Left lobe of liver (tissue), 2 donors: ENCODE measurements around the gene IFT80. TPM values are rescaled to one million over a fixed set of nuclear protein-coding genes. Genes with fewer than 3 reads are reported as not detected.
"Not testable (repeated sequence)": the region's sequence is repeated elsewhere in the genome, so short reads cannot be mapped to it uniquely, and the experiment has no call there.

ENCODE experiments used
- ATAC-seq: fragments of 200-7000 bp; cut with Tn5 transposase; one replicate; pipeline ENCODE4 v1.9.1; 2020; ENCODE audit warnings: mild to moderate bottlenecking, moderate library complexity
- DNase-seq: peaks from one replicate; pipeline ENCODE4 v3.0.0-alpha.2; 2020; ENCODE audit warnings: low spot score
- total RNA-seq: library from RNA; stranded (reverse); gene quantifications from one replicate; pipeline ENCODE4 v1.2.1, GENCODE V29; 2021
- donor health status: DM: no; HTN: no; CAD: no; lungs with moderate emphysema.
- donor health status: DM: no; HTN: yes; CAD: no.

The IFT80 gene
- total RNA-seq, 1 donor from 2014 or later, result 6.3 TPM

GRCh38 chr3:160286231-160286630, 112.8 kb downstream of the IFT80 start:
- ATAC-seq, result no peak
- no peak for DNase-seq

DNA sequence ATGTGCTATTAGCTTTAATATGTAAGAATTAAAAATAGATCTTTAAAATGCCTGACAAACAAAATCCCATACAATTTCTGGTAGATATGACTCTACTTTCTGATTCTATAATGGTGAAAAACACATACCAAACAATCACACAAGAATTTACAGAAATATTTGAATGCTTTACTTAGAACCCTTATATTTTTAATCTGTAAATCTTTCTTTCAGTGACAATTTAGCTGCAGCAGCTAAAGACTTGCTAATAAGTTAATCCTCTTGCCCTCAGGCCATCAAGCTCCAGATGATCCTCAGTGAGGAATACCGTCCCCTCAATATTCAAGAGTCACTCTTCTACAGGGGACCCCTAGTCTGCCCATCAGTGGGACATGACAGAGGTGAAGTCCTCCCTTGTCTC, 118.2 kb downstream of the IFT80 start:
- ATAC-seq, result no peak

DNA sequence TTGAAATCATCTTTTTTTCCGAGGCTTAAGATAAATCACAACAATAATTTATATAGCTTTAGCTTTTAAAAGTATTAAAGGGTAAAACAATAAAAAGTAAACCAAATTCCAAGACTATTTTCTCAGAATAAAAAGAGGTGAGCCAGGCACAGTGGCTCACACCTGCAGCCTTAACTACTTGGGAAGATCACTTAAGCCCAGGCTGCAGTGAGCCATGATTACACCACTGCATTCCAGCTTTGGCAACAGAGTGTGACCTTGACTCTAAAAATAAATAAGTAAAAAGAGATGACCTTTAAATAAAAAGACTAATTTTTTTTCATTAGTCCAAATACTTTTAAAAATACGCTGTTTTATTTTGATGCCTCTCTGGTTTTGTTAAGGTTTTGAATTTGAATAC, 119.4 kb downstream of the IFT80 start:
- ATAC-seq, result no peak

More for the DNA sequence above, 118.2 kb downstream of the IFT80 start:
- DNase-seq, result no peak

DNA sequence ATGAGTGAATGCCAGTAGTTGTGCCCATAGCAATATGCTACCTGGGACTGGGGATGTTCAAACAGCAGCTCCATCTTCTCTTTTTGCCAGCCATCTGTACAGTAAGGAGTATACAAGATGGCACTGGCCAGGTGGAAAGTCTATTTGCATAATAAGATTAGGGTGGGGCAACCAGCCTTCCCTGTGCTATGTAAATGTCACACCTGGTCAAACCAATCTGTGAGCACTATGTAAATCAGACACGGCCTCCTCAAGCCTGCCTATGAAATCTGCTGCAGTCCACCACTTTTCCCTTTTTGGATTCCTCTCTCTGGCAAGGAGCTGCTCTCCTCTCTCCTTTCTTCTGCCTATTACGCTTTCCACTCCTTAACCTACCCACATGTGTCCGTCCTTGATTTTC, 120.8 kb downstream of the IFT80 start:
- DNase-seq (no peak), ATAC-seq (no peak)

More for the DNA sequence above, 119.4 kb downstream of the IFT80 start:
- no peak for DNase-seq

DNA sequence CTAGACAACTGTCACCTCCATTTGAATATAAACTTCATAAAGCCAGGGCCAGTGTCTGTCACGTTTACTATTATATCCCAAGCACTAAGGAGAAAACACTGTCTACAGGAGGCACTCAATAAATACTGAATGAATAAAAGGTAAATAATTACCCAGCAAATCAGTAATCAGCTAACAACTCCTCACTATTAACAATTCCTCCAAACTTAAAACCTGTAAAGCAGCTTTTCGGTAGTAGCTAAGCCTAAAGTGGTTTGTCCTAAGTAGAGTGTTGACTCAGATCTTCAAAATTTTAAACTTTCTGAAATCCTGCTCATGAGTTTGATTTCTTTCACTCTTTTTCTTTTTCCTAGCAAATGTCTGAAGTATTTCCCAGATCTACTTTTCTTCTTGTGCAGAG, 133.9 kb downstream of the IFT80 start:
- ATAC-seq (no peak), DNase-seq (no peak)

DNA sequence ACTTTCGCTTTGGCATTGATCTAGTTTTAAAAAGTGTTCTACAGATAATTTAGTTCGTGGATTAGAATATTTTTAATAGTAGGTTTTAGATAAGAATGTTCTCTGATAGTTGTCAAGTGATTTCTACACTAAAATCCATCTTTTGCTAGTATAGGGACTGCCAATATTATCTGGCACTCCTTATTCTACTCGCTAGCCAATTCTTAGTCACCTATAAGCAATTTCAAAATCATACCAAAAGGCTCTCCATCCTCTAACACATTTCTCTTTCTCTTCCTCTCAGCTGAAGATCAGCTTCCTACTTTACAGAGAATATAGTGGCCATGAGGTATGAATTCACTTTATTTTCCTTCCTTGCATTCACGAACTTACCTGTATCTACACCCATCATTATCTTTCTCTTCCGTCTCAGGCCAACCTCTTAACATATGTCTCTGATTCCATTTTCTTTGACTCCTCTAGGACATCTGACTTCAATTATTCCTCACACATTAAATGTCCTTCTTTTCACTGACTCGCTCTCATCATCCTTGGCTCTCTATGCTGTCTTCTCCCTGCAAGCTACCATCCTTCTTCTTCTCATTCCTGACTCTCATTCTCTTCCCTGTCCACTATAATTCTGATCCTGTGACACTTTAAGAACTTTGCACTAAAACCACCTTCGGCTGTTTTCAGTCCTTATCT, 138.3 kb downstream of the IFT80 start:
- peak; percentile 47 for ATAC-seq
- no peak for DNase-seq

DNA sequence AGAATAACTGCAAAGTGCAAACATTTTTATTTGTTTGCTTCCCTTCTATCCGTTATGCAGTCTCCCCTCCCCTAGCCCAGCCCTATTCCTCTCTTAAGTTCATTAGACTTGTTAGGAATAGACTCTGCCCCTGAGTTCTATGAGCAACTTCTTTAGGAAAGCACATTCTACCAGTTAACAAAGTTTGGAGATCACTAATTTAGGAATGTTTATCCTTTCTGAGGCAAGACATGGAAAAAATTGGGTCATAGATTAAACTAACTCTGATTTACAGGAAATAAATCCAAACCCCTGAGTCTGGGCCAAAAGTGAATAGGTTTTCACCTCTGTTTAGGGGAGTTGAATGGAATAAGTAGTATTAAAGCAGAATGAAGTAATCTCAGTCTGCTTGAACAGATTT, 139.4 kb downstream of the IFT80 start:
- ATAC-seq, result peak; percentile 88
- no peak for DNase-seq

GRCh38 chr3:160257606-160258005, 141.4 kb downstream of the IFT80 start:
- DNase-seq (no peak), ATAC-seq (peak; percentile 51)

DNA sequence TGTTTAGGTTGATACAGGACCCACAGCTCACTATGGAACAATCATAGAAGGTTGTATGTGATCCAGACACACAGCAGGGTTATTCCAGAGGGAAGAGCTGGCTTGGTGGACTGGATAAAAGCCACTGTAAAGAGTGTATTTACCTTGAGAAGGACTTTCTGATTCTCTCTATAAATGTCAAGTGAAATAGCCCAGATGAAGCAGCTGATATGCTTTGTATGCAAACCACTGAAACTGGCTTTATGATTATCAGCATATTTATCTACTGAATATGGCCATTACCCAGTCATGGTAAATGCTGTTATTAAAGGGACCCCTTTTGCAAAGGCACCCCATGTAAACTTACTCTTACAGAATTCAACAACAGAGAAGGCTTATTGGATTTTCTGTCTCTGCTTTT, 145.7 kb downstream of the IFT80 start:
- DNase-seq, result no peak
- ATAC-seq, result no peak

DNA sequence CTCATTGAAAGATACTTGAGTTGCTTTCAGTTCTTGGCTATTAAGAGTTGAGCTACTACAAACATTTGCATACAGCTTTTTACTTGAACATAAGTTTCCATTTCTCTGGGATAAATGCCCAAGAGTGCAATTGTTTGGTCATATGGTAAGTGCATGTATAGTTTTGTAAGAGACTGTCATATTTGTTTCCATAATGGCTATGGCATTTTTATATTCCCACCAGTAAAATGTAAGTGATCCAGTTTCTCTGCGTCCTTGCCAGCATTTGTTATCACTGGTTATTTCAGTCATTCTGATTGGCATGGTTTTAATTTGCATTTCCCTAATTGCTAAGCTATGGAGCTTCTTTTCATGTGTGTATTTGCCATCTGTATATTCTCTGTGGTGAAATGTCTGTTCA, 151.3 kb downstream of the IFT80 start:
- DNase-seq, result no peak
- no peak for ATAC-seq

- DNase-seq (no peak), ATAC-seq (no peak)
Measured at GRCh38 chr3:160245261-160245800, 153.7 kb downstream of the IFT80 start.

GRCh38 chr3:160240719-160241118, 158.3 kb downstream of the IFT80 start:
- ATAC-seq, DNase-seq: not testable (repeated sequence)

GRCh38 chr3:160232014-160232413, 167.0 kb downstream of the IFT80 start:
- ATAC-seq, result no peak
- DNase-seq, result no peak

- ATAC-seq (no peak), DNase-seq (no peak)
Measured at GRCh38 chr3:160227419-160227818, 171.6 kb downstream of the IFT80 start.

DNA sequence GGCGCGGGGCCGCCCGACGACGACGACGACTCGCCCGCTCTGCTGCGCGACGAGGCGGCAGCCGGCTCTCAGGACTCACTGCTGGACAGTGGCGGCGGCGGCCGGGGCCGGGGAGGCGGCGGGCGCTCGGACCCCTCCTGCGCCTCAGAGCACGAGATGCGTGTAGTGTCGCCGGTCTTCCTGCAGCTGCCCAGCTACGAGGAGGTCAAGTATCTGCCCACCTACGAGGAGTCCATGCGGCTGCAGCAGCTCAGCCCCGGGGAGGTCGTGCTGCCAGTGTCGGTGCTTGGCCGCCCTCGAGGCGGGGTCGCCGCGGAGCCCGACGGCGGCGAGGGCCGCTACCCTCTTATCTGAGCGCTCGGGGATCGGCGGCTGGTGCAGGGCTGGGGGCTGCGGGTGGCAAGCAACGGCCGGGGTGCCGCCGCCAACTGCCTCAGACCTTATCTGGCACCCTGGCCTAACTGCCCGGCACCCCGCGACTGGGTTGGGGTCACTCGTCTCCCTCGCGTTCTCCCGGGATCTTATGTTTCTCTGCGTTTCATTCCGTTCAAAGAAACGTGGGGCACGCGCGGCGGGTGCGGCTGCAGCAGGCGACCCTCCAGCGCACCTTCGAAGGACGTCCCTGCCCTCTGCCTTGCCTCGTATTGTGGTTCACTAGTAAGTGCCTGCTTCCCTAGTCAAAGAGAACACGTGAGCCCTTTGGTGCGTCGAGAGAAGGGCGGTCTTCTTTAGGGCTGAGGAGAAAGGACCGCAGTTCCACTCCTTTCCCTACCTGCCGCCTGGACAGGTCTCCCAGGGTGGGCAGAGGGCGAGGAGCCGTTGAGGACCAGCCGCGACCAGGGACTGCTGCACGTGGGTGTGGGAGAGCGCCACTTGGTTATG, 172.8 kb downstream of the IFT80 start:
- DNase-seq (no peak), ATAC-seq (peak; percentile 37)

DNA sequence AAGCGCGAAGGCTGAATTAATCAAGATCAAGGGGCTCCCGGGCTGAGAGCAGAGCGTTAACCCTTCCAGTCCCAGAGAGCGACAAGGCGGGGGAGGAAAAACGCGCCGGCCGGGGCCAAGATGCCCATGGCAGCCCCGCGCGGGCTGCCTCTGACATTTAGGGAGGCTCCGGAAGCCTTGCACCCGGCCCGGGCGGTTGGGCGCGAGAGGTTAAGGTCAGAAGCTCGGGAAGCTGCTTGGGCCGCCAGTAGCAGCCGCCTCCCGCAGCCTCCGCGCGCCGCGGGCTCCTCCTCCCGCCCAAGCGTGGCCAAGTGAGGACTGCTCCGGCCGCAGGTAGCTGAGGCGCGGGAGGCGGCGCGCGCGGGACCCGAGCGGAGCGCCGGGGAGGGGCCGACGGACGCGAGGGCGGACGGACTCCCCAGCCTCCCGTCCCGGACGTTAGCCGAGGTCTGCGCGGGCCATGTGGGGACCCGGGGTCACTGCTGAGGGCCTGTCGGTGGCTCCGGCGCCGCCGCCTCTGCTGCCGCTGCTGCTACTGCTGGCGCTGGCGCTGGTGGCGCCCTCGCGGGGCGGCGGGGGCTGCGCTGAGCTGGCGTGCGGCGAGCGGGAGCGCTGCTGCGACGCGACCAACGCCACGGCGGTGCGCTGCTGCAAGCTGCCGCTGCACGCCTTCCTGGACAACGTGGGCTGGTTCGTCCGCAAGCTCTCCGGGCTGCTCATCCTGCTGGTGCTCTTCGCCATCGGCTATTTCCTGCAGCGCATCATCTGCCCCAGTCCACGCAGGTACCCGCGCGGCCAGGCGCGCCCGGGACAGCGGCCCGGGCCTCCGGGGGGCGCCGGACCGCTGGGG, 173.6 kb downstream of the IFT80 start, which contains the start of gene C3orf80:
C3orf80 (plus strand) TSS at position 247 of the 850 bp plus-strand sequence; CDS start at position 461, 214 bp downstream.
- DNase-seq, result peak; percentile 60
- peak; percentile 91 for ATAC-seq

DNA sequence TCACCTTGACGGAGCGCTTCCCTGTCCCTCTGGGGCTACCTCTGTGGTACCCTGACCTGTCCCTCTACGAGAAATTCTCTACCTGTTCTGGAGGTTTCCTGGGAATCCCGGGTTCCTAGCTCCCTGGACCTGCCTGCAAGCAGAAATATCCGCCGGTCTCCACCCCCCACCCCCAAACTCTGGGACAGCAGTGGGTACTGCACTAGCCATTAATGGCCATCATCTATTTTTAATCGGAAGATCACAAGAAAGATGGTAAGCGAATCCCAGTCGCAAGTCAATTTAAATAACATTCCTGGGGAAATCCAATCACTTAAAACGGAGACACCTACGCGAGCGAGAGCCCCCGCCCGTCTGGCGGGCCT, 174.2 kb downstream of the IFT80 start:
- DNase-seq (no peak), ATAC-seq (no peak)

GRCh38 chr3:160224256-160224655, 174.8 kb downstream of the IFT80 start:
- DNase-seq (no peak), ATAC-seq (no peak)

DNA sequence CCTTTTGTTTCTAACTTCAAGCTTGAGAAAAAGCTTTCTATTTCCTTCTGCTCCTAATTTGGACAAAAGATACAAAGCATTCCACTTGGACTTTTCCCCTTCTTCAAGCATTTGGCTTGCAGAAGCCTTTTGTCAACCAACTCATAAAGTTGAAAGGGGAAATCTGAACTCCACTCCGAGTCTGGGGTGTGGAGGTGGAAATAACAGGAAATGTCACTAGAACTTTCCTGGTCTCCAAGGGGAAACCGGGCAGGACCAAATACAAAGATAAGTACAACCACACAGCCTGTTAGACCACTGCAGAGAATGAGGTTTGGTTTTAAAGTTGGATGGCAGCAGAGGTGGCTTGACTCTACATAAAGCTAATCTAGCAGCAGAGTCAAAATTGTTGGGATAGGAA, 178.0 kb downstream of the IFT80 start:
- ATAC-seq (no peak), DNase-seq (no peak)

DNA sequence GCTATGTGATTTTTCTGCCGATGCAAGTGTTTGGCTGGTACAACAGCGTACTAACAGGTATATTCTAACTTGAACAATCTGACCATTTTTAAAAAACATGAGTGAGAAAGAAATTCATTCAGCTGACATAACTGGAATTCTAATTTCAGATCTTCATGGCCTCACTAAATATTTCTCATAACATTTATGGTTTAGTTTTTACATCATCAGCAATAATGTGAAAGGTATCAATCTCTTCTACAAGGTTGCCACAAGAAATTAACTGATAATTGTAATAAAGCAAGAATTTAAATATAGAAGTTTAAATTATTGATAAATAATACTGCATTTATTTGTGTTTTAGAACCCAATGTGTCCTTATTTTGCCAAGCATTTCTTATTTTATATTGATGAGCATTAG, 179.0 kb downstream of the IFT80 start:
- DNase-seq (no peak), ATAC-seq (no peak)

- no peak for ATAC-seq
- no peak for DNase-seq
Measured at GRCh38 chr3:160218136-160218535, 180.9 kb downstream of the IFT80 start.
